HG02884 (cell line): ENCODE measurements around the gene KISS1.

Experiments used
- ATAC-seq: cut with Tn5 transposase; IDR thresholded peaks from one replicate; pipeline ENCODE4 v1.9.1; 2021; ENCODE audit warnings: mild to moderate bottlenecking, moderate library complexity; ENCODE audit not compliant: unreplicated experiment

The KISS1 gene

GRCh38 chr1:204194080-204194479, 2.2 kb downstream of the KISS1 start:
- no peak for ATAC-seq

- ATAC-seq, result no peak
Measured at GRCh38 chr1:204192589-204193352, 3.5 kb downstream of the KISS1 start.

GRCh38 chr1:204192046-204192445, 4.2 kb downstream of the KISS1 start:
- ATAC-seq, result no peak

DNA sequence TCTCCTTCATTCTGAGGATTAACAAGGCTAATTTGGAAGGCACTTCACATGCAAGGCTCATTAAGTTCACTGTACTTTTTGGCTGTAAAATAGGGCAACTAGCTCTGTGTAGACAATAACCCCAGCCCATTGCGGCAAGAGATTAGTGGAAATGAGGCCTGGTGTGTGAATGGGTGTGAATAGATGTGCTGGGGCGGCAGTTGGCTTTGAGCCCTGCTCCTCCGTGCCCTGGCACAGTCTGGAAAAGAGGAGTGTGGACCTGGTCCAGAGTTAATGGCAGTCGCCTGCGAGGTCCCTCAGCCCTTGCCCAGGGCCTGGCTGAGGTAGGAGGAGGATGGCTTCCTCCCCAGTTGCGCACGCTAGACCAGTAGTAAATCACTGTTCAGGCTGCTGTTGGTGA, 4.8 kb downstream of the KISS1 start:
- ATAC-seq, result no peak

GRCh38 chr1:204190212-204191211, 5.8 kb downstream of the KISS1 start:
- no peak for ATAC-seq

DNA sequence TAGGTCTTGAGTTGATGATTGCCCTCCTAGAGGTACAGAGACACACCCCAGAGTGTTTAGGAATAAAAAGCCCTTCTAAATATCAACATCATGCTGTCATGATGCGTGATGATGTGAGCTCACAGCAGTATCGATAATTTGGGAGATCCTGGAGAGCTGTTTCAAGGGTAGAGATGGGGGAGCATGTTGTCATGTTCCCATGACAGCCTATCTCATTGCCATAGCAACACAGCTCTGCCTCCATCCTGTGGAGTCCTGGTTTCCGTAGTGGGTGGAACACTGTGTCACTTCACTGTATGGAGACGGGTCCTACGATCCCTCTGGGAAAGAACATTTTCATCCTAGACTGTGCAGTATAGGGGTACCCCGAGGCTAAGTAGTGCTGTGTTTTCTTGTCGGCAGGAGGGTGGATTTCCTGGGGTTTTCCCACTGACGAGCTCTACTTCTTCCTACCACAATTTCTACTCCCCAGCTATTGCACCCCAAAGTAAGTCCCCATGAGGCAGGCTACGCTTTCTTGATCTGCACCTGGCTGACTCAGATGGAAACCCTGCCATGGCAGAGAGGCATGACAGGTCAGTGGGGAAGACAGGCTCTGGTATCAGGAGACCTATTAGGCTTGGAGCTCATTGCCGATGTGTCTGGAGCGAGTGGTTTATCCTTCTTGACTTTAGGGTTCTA, 7.2 kb downstream of the KISS1 start:
- ATAC-seq, result no peak

DNA sequence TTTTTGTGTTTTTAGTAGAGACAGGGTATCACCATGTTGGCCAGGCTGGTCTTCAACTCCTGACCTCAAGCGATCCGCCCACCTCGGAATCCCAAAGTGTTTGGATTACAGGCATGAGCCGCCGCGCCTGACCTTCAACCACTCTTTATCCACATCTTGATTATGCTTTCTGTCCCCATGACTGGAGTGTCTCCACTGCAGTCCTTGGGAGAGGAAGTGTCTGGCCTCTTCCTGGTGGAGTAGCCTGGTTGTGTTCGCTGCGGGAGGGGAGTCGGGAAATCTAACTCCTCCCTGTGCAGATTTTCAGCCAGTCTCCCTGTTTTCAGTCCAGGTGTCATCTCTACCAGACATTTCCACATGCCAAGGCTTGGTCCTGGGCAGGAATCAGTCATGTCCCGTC, 9.7 kb downstream of the KISS1 start:
- ATAC-seq, result no peak

- no peak for ATAC-seq
Measured at GRCh38 chr1:204181116-204181515, 15.2 kb downstream of the KISS1 start.

GRCh38 chr1:204180133-204180532, 16.2 kb downstream of the KISS1 start:
- ATAC-seq, result no peak

GRCh38 chr1:204178487-204179281, 17.6 kb downstream of the KISS1 start:
- no peak for ATAC-seq

DNA sequence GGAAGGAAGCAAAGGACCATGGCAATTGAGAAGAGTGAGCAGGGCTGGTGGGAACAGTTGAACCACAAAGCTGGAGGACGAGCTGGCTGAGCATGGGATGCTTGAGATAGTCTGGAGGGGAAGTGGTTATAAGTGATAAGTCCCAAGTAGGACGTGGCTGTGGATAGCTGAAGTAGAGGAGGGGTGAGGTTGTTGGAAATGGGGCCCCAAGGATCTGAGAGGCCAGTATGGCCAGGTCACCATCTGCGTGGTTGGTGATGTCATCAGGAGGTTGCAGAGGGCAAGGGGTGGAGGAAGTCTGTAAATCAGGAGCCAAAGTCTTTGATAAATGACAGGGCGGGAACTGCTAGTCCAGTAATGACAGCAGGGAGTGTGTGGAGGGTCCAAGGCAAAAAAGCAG, 19.2 kb downstream of the KISS1 start:
- no peak for ATAC-seq

DNA sequence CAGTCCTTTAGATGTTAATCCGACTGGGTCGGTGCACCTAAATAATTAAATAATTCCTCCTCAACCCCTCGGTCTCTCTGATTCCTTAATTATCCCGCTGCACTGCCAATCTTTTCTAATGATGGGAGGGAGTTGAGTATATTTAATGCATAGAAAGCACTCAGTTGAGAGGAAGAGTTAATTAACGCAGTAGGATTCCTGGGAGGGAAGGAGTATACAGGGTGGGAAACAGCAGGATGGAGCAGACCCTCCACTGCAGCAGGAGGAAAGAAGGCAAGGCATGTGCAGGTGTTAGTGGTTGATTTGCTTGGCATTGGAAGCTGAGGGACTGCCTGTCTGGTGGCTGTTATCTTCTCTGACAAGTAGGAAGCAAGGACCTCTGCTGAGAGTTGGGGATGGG, 20.2 kb downstream of the KISS1 start:
- ATAC-seq, result no peak

DNA sequence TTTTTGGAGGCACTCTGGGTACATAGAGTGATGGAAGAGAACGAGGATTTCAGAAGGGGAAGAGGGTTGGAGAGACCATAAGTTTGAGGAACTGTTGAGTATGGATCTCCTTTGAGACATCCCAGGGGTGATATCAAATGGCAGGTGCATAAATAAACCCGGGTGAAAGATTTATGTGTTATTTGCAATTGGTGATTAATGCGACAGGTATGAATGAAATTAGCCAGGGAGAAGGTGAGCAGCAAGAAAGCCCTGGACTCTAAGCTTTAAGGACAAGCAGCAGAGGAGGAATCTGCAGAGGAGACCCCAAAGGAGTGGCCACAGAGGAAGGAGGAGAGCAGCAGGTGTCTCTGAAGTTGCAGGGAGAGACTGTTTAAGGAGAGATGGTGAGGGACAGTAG, 21.3 kb downstream of the KISS1 start:
- ATAC-seq, result no peak

DNA sequence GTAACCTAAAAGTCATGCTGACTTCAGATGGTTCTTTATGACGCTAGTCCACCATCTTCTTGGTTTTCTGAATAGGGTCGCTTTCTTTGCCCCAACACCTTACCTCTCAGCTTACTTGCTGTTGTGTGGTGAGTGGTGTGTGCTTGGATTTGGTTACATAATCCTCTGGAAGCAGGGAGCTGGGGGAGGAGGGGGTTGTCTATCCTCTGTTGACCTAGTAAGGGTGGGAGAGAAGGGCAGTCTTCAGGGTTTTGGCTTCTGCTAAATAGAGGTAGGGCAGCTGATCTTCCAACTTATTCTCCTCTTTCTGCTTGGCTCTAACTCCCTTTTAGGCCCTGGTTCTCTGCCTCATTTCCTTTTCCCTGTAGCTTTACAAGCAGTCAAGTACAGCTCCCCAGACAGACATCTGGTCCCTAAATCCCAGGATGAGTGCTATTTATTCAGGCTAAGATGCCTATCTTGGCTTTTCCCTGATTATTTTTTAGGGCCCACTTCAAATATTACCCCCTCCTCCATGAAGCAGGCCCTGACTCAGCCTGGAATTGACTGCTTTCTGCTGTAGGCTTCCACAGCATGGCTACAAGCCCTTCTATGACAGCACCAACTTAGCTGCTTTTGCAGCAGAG, 23.8 kb downstream of the KISS1 start:
- no peak for ATAC-seq

- no peak for ATAC-seq
Measured at GRCh38 chr1:204171751-204172178, 24.5 kb downstream of the KISS1 start.

DNA sequence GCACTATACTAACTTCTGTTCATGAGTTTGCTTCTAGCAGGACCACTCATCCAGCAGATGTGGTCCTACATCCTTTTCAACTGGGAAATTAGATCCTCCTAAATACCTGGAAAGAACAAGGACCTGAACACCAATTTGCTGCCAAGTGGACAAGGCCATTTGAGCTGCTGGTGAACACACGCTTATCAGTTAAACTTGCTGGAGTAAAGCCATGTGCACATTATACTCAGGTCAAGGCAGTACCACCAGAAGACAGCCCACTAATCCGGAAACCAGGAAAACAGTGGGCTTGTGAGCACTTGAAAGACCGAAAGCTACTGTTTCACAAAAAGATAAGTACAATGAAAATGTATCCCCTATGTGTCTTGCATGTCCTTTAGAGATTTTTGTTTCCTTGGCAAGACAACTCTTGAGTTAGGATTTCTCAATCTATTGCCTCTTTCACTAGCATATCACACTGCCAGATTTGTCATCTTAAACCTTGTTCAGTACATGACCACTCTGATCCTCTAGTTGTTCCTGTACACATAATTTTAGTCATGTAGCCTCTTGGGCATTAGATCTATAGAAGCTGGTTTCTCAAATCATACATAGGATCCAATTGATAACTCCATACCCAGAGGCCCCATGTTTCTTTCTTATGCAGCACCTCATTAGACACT, 25.7 kb downstream of the KISS1 start:
- no peak for ATAC-seq

DNA sequence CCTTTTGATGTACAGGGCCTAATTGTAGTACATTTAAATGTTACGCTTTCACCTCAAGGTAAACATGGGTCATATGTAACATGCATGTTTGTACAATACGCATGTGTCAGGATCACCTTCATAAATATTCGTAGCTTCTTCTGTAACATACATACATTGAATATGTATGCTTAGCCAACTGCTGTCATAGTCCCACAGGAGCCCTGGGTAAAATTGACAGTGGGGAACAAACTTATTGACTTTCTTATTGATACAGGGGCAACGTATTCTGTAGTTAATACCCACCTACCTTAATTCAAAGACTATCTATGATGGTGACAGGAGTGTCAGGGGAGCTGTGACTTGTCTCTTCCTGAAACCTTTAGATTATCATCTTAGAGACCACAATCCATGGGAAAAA, 26.4 kb downstream of the KISS1 start:
- no peak for ATAC-seq

GRCh38 chr1:204167730-204168129, 28.6 kb downstream of the KISS1 start:
- ATAC-seq, result no peak

- ATAC-seq, result no peak
Measured at GRCh38 chr1:204166219-204166618, 30.1 kb downstream of the KISS1 start, which contains the start of gene REN. Gene REN (minus strand): TSS chr1:204166337. CDS start chr1:204166293, 44 bp downstream.
